GM23338 (cell line): ENCODE data around the gene GPATCH8. TPM values are rescaled to one million over a fixed set of nuclear protein-coding genes. Genes with fewer than 3 reads are reported as not detected.

Experiments
- ATAC-seq: fragments of 200-7000 bp; cut with Tn5 transposase; 3 replicates; pipeline ENCODE4 v1.9.1; 2020
- DNase-seq: peaks from one replicate; pipeline ENCODE4 v3.0.0-alpha.2; 2015; ENCODE audit warnings: low spot score
- H2AFZ ChIP-seq: fragments of 200-600 bp; sonication (generic); 2 replicates; pipeline ENCODE4 v1.8.0; 2016; ENCODE audit warnings: antibody characterized with exemption, mild to moderate bottlenecking, moderate library complexity
- H3F3A ChIP-seq: fragments of 200-600 bp; sonication (generic); replicated peaks from 2 replicates; pipeline ENCODE4 v1.8.0; 2017; ENCODE audit warnings: antibody characterized with exemption, mixed run types, low read depth
- H3K27ac ChIP-seq: fragments of 200-600 bp; sonication (generic); 2 replicates; pipeline ENCODE4 v1.6.1; 2016; ENCODE audit warnings: low read depth
- H3K27me3 ChIP-seq: fragments of 200-600 bp; sonication (generic); 2 replicates; pipeline ENCODE4 v1.8.0; 2016; ENCODE audit warnings: mild to moderate bottlenecking, mixed run types, moderate library complexity; ENCODE audit not compliant: insufficient read depth
- H3K36me3 ChIP-seq: fragments of 200-600 bp; sonication (generic); 2 replicates; pipeline ENCODE4 v1.8.0; 2016; ENCODE audit warnings: mild to moderate bottlenecking; ENCODE audit not compliant: insufficient read depth
- H3K4me1 ChIP-seq: fragments of 200-600 bp; sonication (generic); 2 replicates; pipeline ENCODE4 v1.8.0; 2016; ENCODE audit warnings: mild to moderate bottlenecking, moderate library complexity; ENCODE audit not compliant: insufficient read depth
- H3K4me2 ChIP-seq: fragments of 200-600 bp; sonication (generic); 2 replicates; pipeline ENCODE4 v1.7.1; 2017; ENCODE audit warnings: mixed run types
- H3K4me3 ChIP-seq: fragments of 200-600 bp; sonication (generic); 2 replicates; pipeline ENCODE4 v1.6.1; 2016; ENCODE audit warnings: mixed run types
- H3K79me2 ChIP-seq: fragments of 200-600 bp; sonication (generic); replicated peaks from 2 replicates; pipeline ENCODE4 v1.8.0; 2017; ENCODE audit warnings: mild to moderate bottlenecking; ENCODE audit not compliant: insufficient read depth
- H3K9me2 ChIP-seq: fragments of 200-600 bp; sonication (generic); 2 replicates; pipeline ENCODE4 v1.8.0; 2017; ENCODE audit not compliant: insufficient read depth
- H4K20me1 ChIP-seq: fragments of 200-600 bp; sonication (generic); replicated peaks from 2 replicates; pipeline ENCODE4 v1.8.0; 2017; ENCODE audit warnings: mild to moderate bottlenecking; ENCODE audit not compliant: insufficient read depth
- H3K27ac Mint-ChIP-seq: 2 replicates; pipeline ENCODE4 v1.8.0; 2020; ENCODE audit warnings: inconsistent platforms, mild to moderate bottlenecking, moderate library complexity, mixed read lengths
- H3K27me3 Mint-ChIP-seq: 3 replicates; pipeline ENCODE4 v1.8.0; 2022; ENCODE audit warnings: low read depth, mild to moderate bottlenecking, moderate library complexity, mixed read lengths, inconsistent platforms; ENCODE audit not compliant: insufficient read depth, poor library complexity
- H3K36me3 Mint-ChIP-seq: 3 replicates; pipeline ENCODE4 v1.8.0; 2021; ENCODE audit warnings: low read depth, mild to moderate bottlenecking, inconsistent platforms, moderate library complexity, mixed read lengths
- H3K4me1 Mint-ChIP-seq: 3 replicates; pipeline ENCODE4 v1.8.0; 2020; ENCODE audit warnings: mild to moderate bottlenecking, inconsistent platforms, mixed read lengths
- H3K4me3 Mint-ChIP-seq: 3 replicates; pipeline ENCODE4 v1.8.0; 2021; ENCODE audit warnings: moderate library complexity, mild to moderate bottlenecking, inconsistent platforms, mixed read lengths
- H3K9me3 Mint-ChIP-seq: 3 replicates; pipeline ENCODE4 v1.8.0; 2020; ENCODE audit warnings: moderate library complexity, mild to moderate bottlenecking, inconsistent platforms, mixed read lengths
- CREB1 ChIP-seq: fragments of 250-450 bp; sonication (Bioruptor Pico); IDR thresholded peaks from 2 replicates; pipeline ENCODE4 v1.5.0; 2020; ENCODE audit warnings: low read depth, mild to moderate bottlenecking, moderate library complexity
- EZH2 ChIP-seq: fragments of 200-600 bp; sonication (generic); IDR thresholded peaks from one replicate; pipeline ENCODE4 v1.8.0; 2017; ENCODE audit warnings: antibody characterized with exemption, mild to moderate bottlenecking, low read depth; ENCODE audit not compliant: unreplicated experiment
- EZH2phosphoT487 ChIP-seq: fragments of 200-600 bp; sonication (generic); IDR thresholded peaks from one replicate; pipeline ENCODE4 v1.8.1; 2018; ENCODE audit warnings: antibody characterized with exemption; ENCODE audit not compliant: unreplicated experiment
- JUNB ChIP-seq: IDR thresholded peaks from one replicate; pipeline ENCODE4 v1.6.1; 2016; ENCODE audit warnings: antibody characterized with exemption; ENCODE audit not compliant: unreplicated experiment
- NANOG ChIP-seq: IDR thresholded peaks from 2 replicates; pipeline ENCODE4 v1.6.1; 2016; ENCODE audit warnings: antibody characterized with exemption, borderline replicate concordance
- POLR2AphosphoS5 ChIP-seq: IDR thresholded peaks from 2 replicates; pipeline ENCODE4 v1.6.1; 2016; ENCODE audit warnings: antibody characterized with exemption, low read depth
- STAT1 ChIP-seq: IDR thresholded peaks from one replicate; pipeline ENCODE4 v1.6.1; 2016; ENCODE audit warnings: antibody characterized with exemption; ENCODE audit not compliant: unreplicated experiment
- ZNF114 ChIP-seq: fragments of 250-450 bp; sonication (Bioruptor Pico); IDR thresholded peaks from 2 replicates; pipeline ENCODE4 v1.5.0; 2020; ENCODE audit warnings: mild to moderate bottlenecking, moderate library complexity
- ZNF331 ChIP-seq: fragments of 250-450 bp; sonication (Bioruptor Pico); IDR thresholded peaks from 2 replicates; pipeline ENCODE4 v1.5.0; 2020; ENCODE audit warnings: low read depth, mild to moderate bottlenecking, moderate library complexity
- polyA plus RNA-seq: library from polyadenylated mRNA; unstranded; fragments of >200 nt; fragmentation: Nextera tagmentation; extraction: Ambion mirVana; gene quantifications from 2 replicates; pipeline ENCODE4 v1.2.1, GENCODE V29; 2016
- total RNA-seq: library from RNA; depleted of rRNA; stranded (reverse); fragments of >200 nt; shearing (Covaris generic); gene quantifications from 2 replicates; pipeline ENCODE4 v1.2.3, GENCODE V29; 2014
- TF ChIP-seq, protein P1 (sequence below): IDR thresholded peaks from 2 replicates; pipeline ENCODE4 v1.6.1; 2016; ENCODE audit warnings: antibody characterized with exemption
- TF ChIP-seq, protein P2 (sequence below), 2 experiments: fragments of 200-600 bp in 1 of 2; sonication (generic) in 1 of 2; conservative IDR thresholded peaks; 2 replicates each; pipeline versions ENCODE4 v1.5.1 to v1.6.1; 2016 to 2017; ENCODE audit warnings: antibody characterized with exemption in 2 of 2, low read depth in 2 of 2, mild to moderate bottlenecking in 2 of 2, moderate library complexity in 1 of 2
- TF ChIP-seq, protein P3 (sequence below): fragments of 250-450 bp; sonication (Bioruptor Pico); IDR thresholded peaks from 2 replicates; pipeline ENCODE4 v1.5.0; 2020; ENCODE audit warnings: mild to moderate bottlenecking, moderate library complexity
- TF ChIP-seq, protein P4 (sequence below): IDR thresholded peaks from one replicate; pipeline ENCODE4 v1.6.1; 2018; ENCODE audit warnings: antibody characterized with exemption; ENCODE audit not compliant: unreplicated experiment

Gene GPATCH8
- total and polyA plus RNA-seq, 2 experiments from 2014 or later: 44.4 to 76.5 TPM

DNA sequence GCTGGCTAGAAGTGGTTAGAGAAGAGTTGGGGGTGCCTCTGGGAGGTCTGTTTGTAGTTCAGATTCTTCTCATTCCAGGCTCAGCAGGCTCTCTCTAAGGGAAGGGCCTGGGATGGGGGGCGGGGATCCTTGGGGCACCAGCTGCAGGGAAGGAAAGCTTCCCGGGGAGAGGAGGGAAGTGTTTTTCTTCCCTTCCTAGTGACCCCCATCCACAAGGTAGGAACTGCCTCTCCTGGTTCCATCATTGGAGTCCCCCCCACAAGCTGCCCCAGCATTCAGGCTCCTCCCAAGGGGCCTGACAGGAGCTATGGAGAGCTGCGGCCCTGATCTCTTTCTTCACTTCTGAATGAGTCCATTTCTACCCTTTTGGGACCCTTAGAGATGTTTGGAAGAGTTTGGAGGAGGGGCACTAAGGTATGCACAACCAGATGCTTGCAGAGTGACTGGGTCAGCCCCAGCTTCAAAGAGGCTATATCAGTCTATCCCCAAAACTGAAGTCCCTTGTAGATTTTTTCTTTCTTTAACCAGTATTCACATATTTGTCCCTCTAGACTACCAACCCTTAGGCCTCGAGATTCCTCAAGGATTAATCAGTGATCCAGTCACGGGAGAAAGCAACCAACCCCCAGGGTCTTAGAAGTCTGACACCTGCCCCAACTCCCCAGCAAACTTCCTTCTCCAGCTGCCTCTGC is 40.2 kb upstream of the GPATCH8 start:
- Histone ChIP-seq H3F3A (peaks cover 23% of the 10 kb centered on the region), H3K36me3 (no peaks in the 10 kb centered on the region), H3K27me3 (peaks cover 82% of the 10 kb centered on the region), H3K9me2 (no peaks in the 10 kb centered on the region), H4K20me1 (no peaks in the 10 kb centered on the region), H3K79me2 (no peaks in the 10 kb centered on the region), H3K4me2 (peak overlapping the region; percentile 69), H2AFZ (no peak overlapping the region), H3K4me1 (peaks cover 77% of the 10 kb centered on the region), H3K27ac (0 out of 2 replicates have a peak overlapping the region, but pooled peaks have one; percentile 21), H3K4me3 (peak overlapping the region; percentile 45)
- H3K36me3 Mint-ChIP-seq: peaks cover 5% of the 10 kb centered on the region; the same call in 2 of the 3 replicates
- H3K27ac Mint-ChIP-seq: peak overlapping the region; percentile 51
- peak overlapping the region; percentile 60 for H3K4me3 Mint-ChIP-seq
- H3K9me3 Mint-ChIP-seq: peaks cover 11% of the 10 kb centered on the region
- ATAC-seq (peak; percentile 67), DNase-seq (peak; percentile 99)
- H3K4me1 Mint-ChIP-seq: peaks cover 86% of the 10 kb centered on the region
- peaks cover 86% of the 10 kb centered on the region for H3K27me3 Mint-ChIP-seq
- TF ChIP-seq NANOG (peak; percentile 74; the same call in 1 of the 2 replicates), CREB1 (peak; percentile 39; the same call in 1 of the 2 replicates), STAT1 (no peak), POLR2AphosphoS5 (peak; percentile 72), EZH2phosphoT487 (no peak), EZH2 (no peak), JUNB (no peak), ZNF114 (CRISPR knock-in tag) (no peak), ZNF331 (CRISPR knock-in tag) (no peak)
- TF ChIP-seq, protein P1, sequence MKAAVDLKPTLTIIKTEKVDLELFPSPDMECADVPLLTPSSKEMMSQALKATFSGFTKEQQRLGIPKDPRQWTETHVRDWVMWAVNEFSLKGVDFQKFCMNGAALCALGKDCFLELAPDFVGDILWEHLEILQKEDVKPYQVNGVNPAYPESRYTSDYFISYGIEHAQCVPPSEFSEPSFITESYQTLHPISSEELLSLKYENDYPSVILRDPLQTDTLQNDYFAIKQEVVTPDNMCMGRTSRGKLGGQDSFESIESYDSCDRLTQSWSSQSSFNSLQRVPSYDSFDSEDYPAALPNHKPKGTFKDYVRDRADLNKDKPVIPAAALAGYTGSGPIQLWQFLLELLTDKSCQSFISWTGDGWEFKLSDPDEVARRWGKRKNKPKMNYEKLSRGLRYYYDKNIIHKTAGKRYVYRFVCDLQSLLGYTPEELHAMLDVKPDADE: peak; percentile 65
- TF ChIP-seq, protein P2, sequence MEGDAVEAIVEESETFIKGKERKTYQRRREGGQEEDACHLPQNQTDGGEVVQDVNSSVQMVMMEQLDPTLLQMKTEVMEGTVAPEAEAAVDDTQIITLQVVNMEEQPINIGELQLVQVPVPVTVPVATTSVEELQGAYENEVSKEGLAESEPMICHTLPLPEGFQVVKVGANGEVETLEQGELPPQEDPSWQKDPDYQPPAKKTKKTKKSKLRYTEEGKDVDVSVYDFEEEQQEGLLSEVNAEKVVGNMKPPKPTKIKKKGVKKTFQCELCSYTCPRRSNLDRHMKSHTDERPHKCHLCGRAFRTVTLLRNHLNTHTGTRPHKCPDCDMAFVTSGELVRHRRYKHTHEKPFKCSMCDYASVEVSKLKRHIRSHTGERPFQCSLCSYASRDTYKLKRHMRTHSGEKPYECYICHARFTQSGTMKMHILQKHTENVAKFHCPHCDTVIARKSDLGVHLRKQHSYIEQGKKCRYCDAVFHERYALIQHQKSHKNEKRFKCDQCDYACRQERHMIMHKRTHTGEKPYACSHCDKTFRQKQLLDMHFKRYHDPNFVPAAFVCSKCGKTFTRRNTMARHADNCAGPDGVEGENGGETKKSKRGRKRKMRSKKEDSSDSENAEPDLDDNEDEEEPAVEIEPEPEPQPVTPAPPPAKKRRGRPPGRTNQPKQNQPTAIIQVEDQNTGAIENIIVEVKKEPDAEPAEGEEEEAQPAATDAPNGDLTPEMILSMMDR (conservative IDR thresholded peaks at IDR 0.05; ENCODE audit: low read depth in 2 of 2): no peak
- TF ChIP-seq, protein P3, sequence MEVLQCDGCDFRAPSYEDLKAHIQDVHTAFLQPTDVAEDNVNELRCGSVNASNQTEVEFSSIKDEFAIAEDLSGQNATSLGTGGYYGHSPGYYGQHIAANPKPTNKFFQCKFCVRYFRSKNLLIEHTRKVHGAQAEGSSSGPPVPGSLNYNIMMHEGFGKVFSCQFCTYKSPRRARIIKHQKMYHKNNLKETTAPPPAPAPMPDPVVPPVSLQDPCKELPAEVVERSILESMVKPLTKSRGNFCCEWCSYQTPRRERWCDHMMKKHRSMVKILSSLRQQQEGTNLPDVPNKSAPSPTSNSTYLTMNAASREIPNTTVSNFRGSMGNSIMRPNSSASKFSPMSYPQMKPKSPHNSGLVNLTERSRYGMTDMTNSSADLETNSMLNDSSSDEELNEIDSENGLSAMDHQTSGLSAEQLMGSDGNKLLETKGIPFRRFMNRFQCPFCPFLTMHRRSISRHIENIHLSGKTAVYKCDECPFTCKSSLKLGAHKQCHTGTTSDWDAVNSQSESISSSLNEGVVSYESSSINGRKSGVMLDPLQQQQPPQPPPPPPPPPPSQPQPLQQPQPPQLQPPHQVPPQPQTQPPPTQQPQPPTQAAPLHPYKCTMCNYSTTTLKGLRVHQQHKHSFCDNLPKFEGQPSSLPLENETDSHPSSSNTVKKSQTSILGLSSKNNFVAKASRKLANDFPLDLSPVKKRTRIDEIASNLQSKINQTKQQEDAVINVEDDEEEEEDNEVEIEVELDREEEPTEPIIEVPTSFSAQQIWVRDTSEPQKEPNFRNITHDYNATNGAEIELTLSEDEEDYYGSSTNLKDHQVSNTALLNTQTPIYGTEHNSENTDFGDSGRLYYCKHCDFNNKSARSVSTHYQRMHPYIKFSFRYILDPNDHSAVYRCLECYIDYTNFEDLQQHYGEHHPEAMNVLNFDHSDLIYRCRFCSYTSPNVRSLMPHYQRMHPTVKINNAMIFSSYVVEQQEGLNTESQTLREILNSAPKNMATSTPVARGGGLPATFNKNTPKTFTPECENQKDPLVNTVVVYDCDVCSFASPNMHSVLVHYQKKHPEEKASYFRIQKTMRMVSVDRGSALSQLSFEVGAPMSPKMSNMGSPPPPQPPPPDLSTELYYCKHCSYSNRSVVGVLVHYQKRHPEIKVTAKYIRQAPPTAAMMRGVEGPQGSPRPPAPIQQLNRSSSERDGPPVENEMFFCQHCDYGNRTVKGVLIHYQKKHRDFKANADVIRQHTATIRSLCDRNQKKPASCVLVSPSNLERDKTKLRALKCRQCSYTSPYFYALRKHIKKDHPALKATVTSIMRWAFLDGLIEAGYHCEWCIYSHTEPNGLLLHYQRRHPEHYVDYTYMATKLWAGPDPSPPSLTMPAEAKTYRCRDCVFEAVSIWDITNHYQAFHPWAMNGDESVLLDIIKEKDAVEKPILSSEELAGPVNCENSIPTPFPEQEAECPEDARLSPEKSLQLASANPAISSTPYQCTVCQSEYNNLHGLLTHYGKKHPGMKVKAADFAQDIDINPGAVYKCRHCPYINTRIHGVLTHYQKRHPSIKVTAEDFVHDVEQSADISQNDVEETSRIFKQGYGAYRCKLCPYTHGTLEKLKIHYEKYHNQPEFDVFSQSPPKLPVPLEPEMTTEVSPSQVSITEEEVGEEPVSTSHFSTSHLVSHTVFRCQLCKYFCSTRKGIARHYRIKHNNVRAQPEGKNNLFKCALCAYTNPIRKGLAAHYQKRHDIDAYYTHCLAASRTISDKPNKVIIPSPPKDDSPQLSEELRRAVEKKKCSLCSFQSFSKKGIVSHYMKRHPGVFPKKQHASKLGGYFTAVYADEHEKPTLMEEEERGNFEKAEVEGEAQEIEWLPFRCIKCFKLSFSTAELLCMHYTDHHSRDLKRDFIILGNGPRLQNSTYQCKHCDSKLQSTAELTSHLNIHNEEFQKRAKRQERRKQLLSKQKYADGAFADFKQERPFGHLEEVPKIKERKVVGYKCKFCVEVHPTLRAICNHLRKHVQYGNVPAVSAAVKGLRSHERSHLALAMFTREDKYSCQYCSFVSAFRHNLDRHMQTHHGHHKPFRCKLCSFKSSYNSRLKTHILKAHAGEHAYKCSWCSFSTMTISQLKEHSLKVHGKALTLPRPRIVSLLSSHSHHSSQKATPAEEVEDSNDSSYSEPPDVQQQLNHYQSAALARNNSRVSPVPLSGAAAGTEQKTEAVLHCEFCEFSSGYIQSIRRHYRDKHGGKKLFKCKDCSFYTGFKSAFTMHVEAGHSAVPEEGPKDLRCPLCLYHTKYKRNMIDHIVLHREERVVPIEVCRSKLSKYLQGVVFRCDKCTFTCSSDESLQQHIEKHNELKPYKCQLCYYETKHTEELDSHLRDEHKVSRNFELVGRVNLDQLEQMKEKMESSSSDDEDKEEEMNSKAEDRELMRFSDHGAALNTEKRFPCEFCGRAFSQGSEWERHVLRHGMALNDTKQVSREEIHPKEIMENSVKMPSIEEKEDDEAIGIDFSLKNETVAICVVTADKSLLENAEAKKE (CRISPR knock-in tag): 0 out of 2 replicates have a peak, but pooled peaks have one; percentile 2
- TF ChIP-seq, protein P4, sequence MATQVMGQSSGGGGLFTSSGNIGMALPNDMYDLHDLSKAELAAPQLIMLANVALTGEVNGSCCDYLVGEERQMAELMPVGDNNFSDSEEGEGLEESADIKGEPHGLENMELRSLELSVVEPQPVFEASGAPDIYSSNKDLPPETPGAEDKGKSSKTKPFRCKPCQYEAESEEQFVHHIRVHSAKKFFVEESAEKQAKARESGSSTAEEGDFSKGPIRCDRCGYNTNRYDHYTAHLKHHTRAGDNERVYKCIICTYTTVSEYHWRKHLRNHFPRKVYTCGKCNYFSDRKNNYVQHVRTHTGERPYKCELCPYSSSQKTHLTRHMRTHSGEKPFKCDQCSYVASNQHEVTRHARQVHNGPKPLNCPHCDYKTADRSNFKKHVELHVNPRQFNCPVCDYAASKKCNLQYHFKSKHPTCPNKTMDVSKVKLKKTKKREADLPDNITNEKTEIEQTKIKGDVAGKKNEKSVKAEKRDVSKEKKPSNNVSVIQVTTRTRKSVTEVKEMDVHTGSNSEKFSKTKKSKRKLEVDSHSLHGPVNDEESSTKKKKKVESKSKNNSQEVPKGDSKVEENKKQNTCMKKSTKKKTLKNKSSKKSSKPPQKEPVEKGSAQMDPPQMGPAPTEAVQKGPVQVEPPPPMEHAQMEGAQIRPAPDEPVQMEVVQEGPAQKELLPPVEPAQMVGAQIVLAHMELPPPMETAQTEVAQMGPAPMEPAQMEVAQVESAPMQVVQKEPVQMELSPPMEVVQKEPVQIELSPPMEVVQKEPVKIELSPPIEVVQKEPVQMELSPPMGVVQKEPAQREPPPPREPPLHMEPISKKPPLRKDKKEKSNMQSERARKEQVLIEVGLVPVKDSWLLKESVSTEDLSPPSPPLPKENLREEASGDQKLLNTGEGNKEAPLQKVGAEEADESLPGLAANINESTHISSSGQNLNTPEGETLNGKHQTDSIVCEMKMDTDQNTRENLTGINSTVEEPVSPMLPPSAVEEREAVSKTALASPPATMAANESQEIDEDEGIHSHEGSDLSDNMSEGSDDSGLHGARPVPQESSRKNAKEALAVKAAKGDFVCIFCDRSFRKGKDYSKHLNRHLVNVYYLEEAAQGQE: no peak
